K562 (cell line): Measurements from ENCODE around the gene FARP1. TPM values are rescaled to one million over a fixed set of nuclear protein-coding genes. Genes with fewer than 3 reads are reported as not detected.

Experiments used
- ATAC-seq: fragments of 200-7000 bp; cut with Tn5 transposase; 3 replicates; pipeline ENCODE4 v1.9.1; 2020; ENCODE audit warnings: moderate library complexity
- BruUV-seq: library from RNA; stranded (reverse); fragments of 400-500 nt; replicated peaks from 2 replicates; lab custom pipeline; 2021; lab: Mats Ljungman, UMichigan
- CTCF ChIA-PET: fragments of 300-600 bp; formaldehyde crosslinking; extraction: SDS; loops from one replicate; lab custom pipeline; 2021; ENCODE audit warnings: low intra/inter-chr PET ratio; lab: Yijun Ruan, JAX
- POLR2A ChIA-PET: fragments of 300-600, 350-650 bp; sonication (Branson Sonifier 250); formaldehyde crosslinking; extraction: SDS; loops from one replicate; lab custom pipeline; 2021; ENCODE audit warnings: antibody characterized with exemption, inconsistent platforms; lab: Yijun Ruan, JAX
- DNase-seq, 4 experiments: peaks; one replicate each; pipeline versions ENCODE4 v3.0.0 to v3.0.0-alpha.2; 2011 to 2018; ENCODE audit warnings: low spot score in 3 of 4, mixed read lengths in 3 of 4; ENCODE audit errors: extremely low read depth in 1 of 4
- FAIRE-seq: peaks from 2 replicates; lab custom pipeline; 2011; peaks lifted over from hg19 to GRCh38; lab: Jason Lieb, UNC
- H2AFZ ChIP-seq: 2 replicates; pipeline ENCODE4 v1.6.0; 2011; ENCODE audit warnings: low read depth, low read length, control low read depth, inconsistent platforms
- H3K27ac ChIP-seq: fragments of 200-600 bp; 3 replicates; pipeline ENCODE4 v1.8.0; 2011; ENCODE audit warnings: low read depth, mild to moderate bottlenecking, control low read depth, inconsistent platforms, low read length, moderate library complexity, mixed read lengths; ENCODE audit errors: extremely low read depth
- H3K27me3 ChIP-seq, 2 experiments: fragments of 300-600 bp in 1 of 2; 2 replicates in 1 of 2; 3 replicates in 1 of 2; pipeline versions ENCODE4 v1.6.0 to v1.8.0; 2011; ENCODE audit warnings: inconsistent platforms in 2 of 2, low read length in 2 of 2, mild to moderate bottlenecking in 1 of 2, mixed read lengths in 1 of 2, moderate library complexity in 1 of 2; ENCODE audit not compliant: control insufficient read depth in 2 of 2, insufficient read depth in 2 of 2
- H3K36me3 ChIP-seq: fragments of 300-600 bp; 3 replicates; pipeline ENCODE4 v1.8.0; 2011; ENCODE audit warnings: mild to moderate bottlenecking, low read length, inconsistent platforms; ENCODE audit not compliant: control insufficient read depth, insufficient read depth
- H3K4me1 ChIP-seq, 2 experiments: fragments of 200-600 bp in 1 of 2; replicated peaks in 1 of 2; 2 replicates in 1 of 2; 3 replicates in 1 of 2; pipeline versions ENCODE4 v1.5.1 to v1.8.0; 2011; ENCODE audit warnings: inconsistent platforms in 2 of 2, low read length in 2 of 2, mild to moderate bottlenecking in 1 of 2, mixed read lengths in 1 of 2, moderate library complexity in 1 of 2; ENCODE audit not compliant: control insufficient read depth in 2 of 2, insufficient read depth in 2 of 2
- H3K4me2 ChIP-seq: 2 replicates; pipeline ENCODE4 v1.6.1; 2011; ENCODE audit warnings: low read length, control low read depth, inconsistent platforms, mixed read lengths; ENCODE audit not compliant: insufficient read depth
- H3K4me3 ChIP-seq: fragments of 200-600 bp; sonication (generic), shearing (Covaris generic); 2 replicates; pipeline ENCODE4 v1.5.1; 2016; ENCODE audit warnings: control low read depth, inconsistent platforms
- H3K79me2 ChIP-seq: fragments of 200-600 bp; 3 replicates; pipeline ENCODE4 v1.8.0; 2011; ENCODE audit warnings: low read length, inconsistent platforms; ENCODE audit not compliant: control insufficient read depth, insufficient read depth
- H3K9ac ChIP-seq, 2 experiments: 2 replicates each; pipeline versions ENCODE4 v1.6.0 to v1.6.1; 2011; ENCODE audit warnings: low read depth in 2 of 2, low read length in 2 of 2, control low read depth in 1 of 2, inconsistent platforms in 1 of 2, mild to moderate bottlenecking in 1 of 2, mixed read lengths in 1 of 2; ENCODE audit not compliant: insufficient read depth in 1 of 2
- H3K9me1 ChIP-seq: one replicate; pipeline ENCODE4 v1.6.0; 2011; ENCODE audit warnings: inconsistent platforms, mild to moderate bottlenecking, low read length, moderate library complexity; ENCODE audit not compliant: control insufficient read depth, insufficient read depth
- H3K9me3 ChIP-seq: replicated peaks from 2 replicates; pipeline ENCODE4 v1.5.1; 2011; ENCODE audit warnings: low read depth, low read length, inconsistent platforms; ENCODE audit not compliant: control insufficient read depth, insufficient read depth
- H4K20me1 ChIP-seq: replicated peaks from 2 replicates; pipeline ENCODE4 v1.6.1; 2011; ENCODE audit warnings: low read length, inconsistent platforms, mixed read lengths; ENCODE audit not compliant: control insufficient read depth, insufficient read depth
- AFF1 ChIP-seq, 2 experiments: fragments of 450-650 bp; IDR thresholded peaks; 2 replicates each; pipeline ENCODE4 v1.6.1; 2018; ENCODE audit warnings: mild to moderate bottlenecking in 2 of 2, low read depth in 1 of 2; ENCODE audit not compliant: partially characterized antibody in 2 of 2
- BRD4 ChIP-seq: fragments of 200-600 bp; sonication (generic); IDR thresholded peaks from 2 replicates; pipeline ENCODE4 v1.6.1; 2017; ENCODE audit warnings: inconsistent platforms
- CREM ChIP-seq: IDR thresholded peaks from 2 replicates; pipeline ENCODE4 v1.6.1; 2014; ENCODE audit warnings: antibody characterized with exemption, low read depth
- DMBX1 ChIP-seq: fragments of 250-450 bp; sonication (Bioruptor Pico); IDR thresholded peaks from 2 replicates; pipeline ENCODE4 v1.8.0; 2022; ENCODE audit warnings: inconsistent platforms, mild to moderate bottlenecking, moderate library complexity, borderline replicate concordance
- FOXP4 ChIP-seq: sonication (generic); formaldehyde crosslinking; IDR thresholded peaks from 2 replicates; pipeline ENCODE4 v1.8.0; 2022; ENCODE audit warnings: mild to moderate bottlenecking, missing genetic modification reagents, borderline replicate concordance
- GATAD2A ChIP-seq: fragments of 450-650 bp; IDR thresholded peaks from 2 replicates; pipeline ENCODE4 v1.6.1; 2017
- NR0B1 ChIP-seq: fragments of 450-650 bp; IDR thresholded peaks from one replicate; pipeline ENCODE4 v1.6.1; 2018; ENCODE audit warnings: mild to moderate bottlenecking, moderate library complexity; ENCODE audit not compliant: partially characterized antibody
- ZFP36 ChIP-seq: fragments of 150-350 bp; IDR thresholded peaks from 2 replicates; pipeline ENCODE4 v1.6.1; 2018; ENCODE audit warnings: low read length, low read depth; ENCODE audit not compliant: partially characterized antibody
- ZNF146 ChIP-seq: IDR thresholded peaks from one replicate; pipeline ENCODE4 v1.6.1; 2018; ENCODE audit warnings: missing compliant biosample characterization; ENCODE audit not compliant: unreplicated experiment
- ZNF311 ChIP-seq: fragments of 250-450 bp; sonication (Bioruptor Pico); IDR thresholded peaks from 2 replicates; pipeline ENCODE4 v1.4.0; 2020; ENCODE audit warnings: mild to moderate bottlenecking, moderate library complexity
- ZNF436 ChIP-seq: fragments of 250-450, 450-650 bp; sonication (Bioruptor Pico); formaldehyde crosslinking; IDR thresholded peaks from 2 replicates; pipeline ENCODE4 v1.7.0; 2020; ENCODE audit warnings: mild to moderate bottlenecking
- ZNF444 ChIP-seq: fragments of 250-450 bp; sonication (Bioruptor Pico); IDR thresholded peaks from 2 replicates; pipeline ENCODE4 v1.4.0; 2020; ENCODE audit warnings: mild to moderate bottlenecking, moderate library complexity
- ZNF79 ChIP-seq: fragments of 250-450 bp; sonication (Bioruptor Pico); IDR thresholded peaks from 2 replicates; pipeline ENCODE4 v1.4.0; 2020; ENCODE audit warnings: low read depth, mild to moderate bottlenecking, moderate library complexity
- WGBS: fragments of 100-300 bp; shearing (Covaris generic); methylation state at CpG from one replicate; pipeline ENCODE4 v1.1.6; 2016; ENCODE audit warnings: low coverage, mixed read lengths; ENCODE audit not compliant: insufficient coverage; ENCODE audit errors: missing lambda C conversion rate; 5-methylcytosine and 5-hydroxymethylcytosine counted together
- in situ Hi-C: fragments of 300-500 bp; cut with MboI; formaldehyde crosslinking; loops from 4 replicates; pipeline ENCODE4 v1.15.0; 2018; ENCODE audit warnings: inconsistent platforms, mixed read lengths
- intact Hi-C: fragments of 100-400 bp; cut with micrococcal nuclease; formaldehyde crosslinking; loops from 2 replicates; pipeline ENCODE4 v1.14.2; 2022
- polyA plus RNA-seq, 8 experiments: library from polyadenylated mRNA; depleted of rRNA in 4 of 8; stranded (reverse) in 5 of 8; unstranded in 3 of 8; fragments of >200 nt; fragmentation: Nextera tagmentation in 2 of 8; fragmentation: Illumina TruSeq in 1 of 8; extraction: Ambion mirVana in 2 of 8; extraction: Trizol in 1 of 8; gene quantifications; 2 replicates each; pipeline versions ENCODE4 v1.2.1 to v1.2.3, GENCODE V29; 2011 to 2014; ENCODE audit warnings: inconsistent platforms in 1 of 8, missing spikeins in 1 of 8
- total RNA-seq, 7 experiments: library from RNA; depleted of rRNA in 6 of 7; stranded (reverse); fragments of >200 nt in 6 of 7; fragmentation: Illumina TruSeq in 2 of 7; extraction: Trizol in 2 of 7; gene quantifications; 2 replicates each; pipeline versions ENCODE4 v1.2.1 to v1.2.3, GENCODE V29; 2011 to 2021; ENCODE audit warnings: low replicate concordance in 1 of 7

FARP1 gene
- total and polyA plus RNA-seq, 9 of the 15 experiments (the other 6 are each of a cell fraction or from before 2014, with no cell fraction given), result 0.03 to 0.29 (median 0.05) TPM; not detected in 3

GRCh38 chr13:98384739-98385138 lies 241.8 kb downstream of the FARP1 start (continued):
- no peak for TF ChIP-seq AFF1 (IDR thresholded peaks at IDR 0.05; ENCODE audit: low read depth in 1 of 2, partially characterized antibody in 2 of 2)

- POLR2A ChIA-PET, result no interaction called here
- BruUV-seq, result no TSS peak
- CTCF ChIA-PET, result no interaction called here
- Histone ChIP-seq H3K4me1 (no peaks in the 10 kb centered on the region), H3K27ac (no peak overlapping the region), H3K36me3 (no peaks in the 10 kb centered on the region), H3K27me3 (peaks cover 20 to 38% of the 10 kb centered on the region in 2 experiments), H3K9me3 (no peaks in the 10 kb centered on the region), H3K9me1 (no peaks in the 10 kb centered on the region), H2AFZ (no peak overlapping the region), H3K79me2 (no peaks in the 10 kb centered on the region), H3K4me3 (no peak overlapping the region), H3K9ac (no peak overlapping the region), H3K4me2 (no peak overlapping the region), H4K20me1 (no peaks in the 10 kb centered on the region; the same call in 1 of the 2 replicates)
- no peak for ATAC-seq
- WGBS, result 3% methylated on average over 10 of the region's 10 CpGs
- in situ Hi-C loops (no loop called here), intact Hi-C loops (no loop called here)
- DNase-seq, result no peak
- no peak for FAIRE-seq
- TF ChIP-seq NR0B1, result no peak
- no peak for TF ChIP-seq ZNF311
- no peak for TF ChIP-seq DMBX1 (CRISPR knock-in tag)
- TF ChIP-seq ZNF146, result no peak
- no peak for TF ChIP-seq GATAD2A
- TF ChIP-seq BRD4, result no peak
- TF ChIP-seq ZNF79 (CRISPR knock-in tag), result no peak
- TF ChIP-seq ZNF444 (CRISPR knock-in tag), result no peak
- no peak for TF ChIP-seq FOXP4 (CRISPR knock-in tag)
- TF ChIP-seq ZFP36, result no peak
- no peak for TF ChIP-seq CREM
- no peak for TF ChIP-seq ZNF436
Measured at GRCh38 chr13:98385606-98386005, 242.7 kb downstream of the FARP1 start.
